HG02642 (cell line): ENCODE results near the gene KDM4B.
"Not testable (repeated sequence)": the region's sequence is repeated elsewhere in the genome, so short reads cannot be mapped to it uniquely, and the experiment has no call there.

ENCODE experiments used
- ATAC-seq: cut with Tn5 transposase; IDR thresholded peaks from one replicate; pipeline ENCODE4 v1.9.1; 2021; ENCODE audit warnings: mild to moderate bottlenecking; ENCODE audit not compliant: unreplicated experiment, poor library complexity

KDM4B gene

DNA sequence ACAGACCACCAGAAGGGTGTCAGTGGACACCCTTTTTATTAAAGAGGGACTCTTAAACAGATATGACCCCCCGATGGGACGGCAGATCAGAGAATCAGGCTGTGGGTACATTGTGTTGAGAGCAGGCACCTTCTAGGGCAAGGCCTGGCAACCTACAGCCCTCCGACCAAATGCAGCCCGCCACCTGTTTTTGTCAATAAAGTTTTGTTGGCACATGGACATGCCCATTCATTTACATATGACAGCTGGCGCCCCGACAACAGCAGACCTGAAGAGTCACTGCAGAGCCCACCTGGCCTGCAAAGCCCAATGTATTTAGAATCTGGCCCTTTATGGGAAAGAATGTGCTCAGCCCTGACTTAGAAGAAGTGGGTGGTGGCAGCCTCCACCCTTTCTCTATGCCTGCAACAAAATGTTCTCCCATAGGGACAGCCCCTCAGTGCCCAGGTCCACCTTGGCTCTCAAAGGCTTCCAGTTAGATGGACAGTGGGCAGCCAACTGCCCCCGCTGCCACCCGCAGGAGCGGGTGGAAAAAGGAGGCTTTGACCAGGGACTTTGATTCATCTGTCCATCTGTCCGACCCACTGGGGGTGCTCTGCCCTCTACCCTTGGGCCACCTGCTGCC, 186.8 kb downstream of the KDM4B start:
- ATAC-seq = no peak

DNA sequence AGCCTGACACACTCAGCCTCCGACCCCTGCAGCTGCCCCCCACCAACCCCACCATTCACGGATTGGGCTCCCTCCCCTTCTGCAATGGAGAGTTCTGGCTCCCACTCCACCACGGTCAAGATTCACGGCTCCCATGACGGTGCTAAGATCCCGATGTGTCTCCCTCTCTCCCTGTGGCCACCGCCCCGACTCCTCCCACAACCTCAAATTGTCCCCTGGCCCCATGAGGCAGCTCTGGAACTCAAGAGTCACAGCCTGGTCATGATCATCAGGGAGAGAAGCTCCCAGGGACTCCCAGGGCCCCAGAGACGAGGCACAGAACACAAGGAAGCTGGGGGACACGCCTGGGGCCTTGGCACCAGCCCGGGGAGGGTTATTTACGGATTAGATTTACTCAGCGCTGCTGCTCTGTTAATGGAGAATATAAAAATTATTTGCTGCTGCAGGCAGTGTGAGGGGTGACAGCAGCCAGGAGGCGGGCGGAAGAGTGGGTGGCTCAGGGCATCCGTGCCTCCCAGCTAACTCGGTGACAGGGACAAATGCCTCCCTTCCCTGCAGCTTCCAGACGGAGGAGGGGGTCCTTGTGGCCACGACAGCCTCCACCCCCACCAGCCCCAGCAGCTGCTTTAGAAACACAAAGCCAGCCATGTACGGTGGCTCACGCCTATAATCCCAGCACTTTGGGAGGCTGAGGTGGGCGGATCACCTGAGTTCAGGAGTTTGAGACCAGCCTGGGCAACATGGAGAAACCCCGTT, 187.5 kb downstream of the KDM4B start:
- no peak for ATAC-seq

DNA sequence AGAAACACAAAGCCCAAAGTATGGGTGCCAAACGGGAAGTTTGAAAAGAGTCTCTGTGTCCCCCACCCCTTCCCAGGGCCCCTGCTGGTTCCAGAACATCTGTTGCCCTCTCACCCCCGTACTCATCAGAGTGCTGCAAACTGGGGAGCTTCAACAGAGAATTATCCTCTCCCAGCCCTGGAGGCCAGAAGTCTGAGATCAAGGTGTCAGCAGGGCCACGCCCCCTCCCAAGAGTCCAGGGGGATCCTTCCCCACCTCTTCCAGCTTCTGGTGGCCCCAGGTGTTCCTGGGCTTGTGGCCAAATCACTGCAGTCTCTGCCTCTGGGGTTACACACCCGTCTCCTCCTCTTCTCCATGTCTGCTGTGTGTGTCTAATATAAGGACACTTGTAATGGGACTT, 188.3 kb downstream of the KDM4B start:
- no peak for ATAC-seq

DNA sequence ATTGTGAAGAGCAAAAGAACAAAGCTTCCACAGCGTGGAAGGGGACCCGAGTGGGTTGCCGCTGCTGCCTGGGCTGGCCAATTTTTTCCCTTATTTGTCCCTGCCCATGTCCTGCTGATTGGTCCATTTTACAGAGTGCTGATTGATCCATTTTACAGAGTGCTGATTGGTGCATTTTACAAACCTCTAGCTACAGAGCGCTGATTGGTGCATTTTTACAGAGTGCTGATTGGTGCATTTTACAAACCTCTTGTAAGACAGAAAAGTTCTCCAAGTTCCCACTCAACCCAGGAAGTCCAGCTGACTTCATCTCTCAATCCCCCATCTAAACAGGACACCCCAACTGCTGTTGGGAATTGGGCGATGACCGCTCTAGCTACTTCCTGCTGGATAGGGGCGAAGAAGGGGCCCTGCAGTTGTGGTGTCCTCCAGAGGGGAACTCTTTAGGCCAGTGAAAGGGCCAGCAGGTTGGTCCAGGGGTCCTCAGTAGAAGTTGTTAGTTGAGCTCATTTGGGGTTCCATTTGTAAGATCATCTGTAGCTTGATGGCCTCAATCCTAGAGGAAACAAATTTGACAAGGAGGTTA, 189.7 kb downstream of the KDM4B start:
- ATAC-seq = not testable (repeated sequence)

DNA sequence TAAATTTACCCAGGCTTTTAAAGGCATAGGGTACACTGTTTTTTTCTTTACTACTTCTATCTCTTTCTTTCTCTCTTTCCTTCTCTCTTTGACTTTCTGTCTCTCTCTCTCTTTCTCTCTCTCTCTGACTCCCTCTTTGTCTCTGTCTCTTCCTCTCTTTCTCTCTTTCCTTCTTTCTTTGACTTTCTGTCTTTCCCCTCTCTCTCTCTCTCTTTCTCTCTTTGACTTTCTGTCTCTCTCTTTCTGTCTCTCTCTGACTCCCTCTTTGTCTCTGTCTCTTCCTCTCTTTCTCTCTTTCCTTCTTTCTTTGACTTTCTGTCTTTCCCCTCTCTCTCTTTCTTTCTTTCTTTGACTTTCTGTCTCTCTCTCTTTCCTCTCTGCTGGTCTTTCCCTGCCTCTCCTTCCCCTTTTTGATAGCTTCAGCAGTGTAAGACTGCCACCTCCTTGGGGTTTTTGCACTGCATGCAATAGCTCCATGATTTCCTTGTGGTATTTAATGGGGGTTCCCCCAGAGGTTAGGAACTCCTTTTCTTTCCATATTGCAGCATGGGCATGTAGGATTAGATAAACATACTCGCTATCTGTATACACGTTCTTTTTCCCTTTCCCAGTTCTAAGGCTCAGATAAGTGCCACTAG, 191.4 kb downstream of the KDM4B start:
- not testable (repeated sequence) for ATAC-seq

DNA sequence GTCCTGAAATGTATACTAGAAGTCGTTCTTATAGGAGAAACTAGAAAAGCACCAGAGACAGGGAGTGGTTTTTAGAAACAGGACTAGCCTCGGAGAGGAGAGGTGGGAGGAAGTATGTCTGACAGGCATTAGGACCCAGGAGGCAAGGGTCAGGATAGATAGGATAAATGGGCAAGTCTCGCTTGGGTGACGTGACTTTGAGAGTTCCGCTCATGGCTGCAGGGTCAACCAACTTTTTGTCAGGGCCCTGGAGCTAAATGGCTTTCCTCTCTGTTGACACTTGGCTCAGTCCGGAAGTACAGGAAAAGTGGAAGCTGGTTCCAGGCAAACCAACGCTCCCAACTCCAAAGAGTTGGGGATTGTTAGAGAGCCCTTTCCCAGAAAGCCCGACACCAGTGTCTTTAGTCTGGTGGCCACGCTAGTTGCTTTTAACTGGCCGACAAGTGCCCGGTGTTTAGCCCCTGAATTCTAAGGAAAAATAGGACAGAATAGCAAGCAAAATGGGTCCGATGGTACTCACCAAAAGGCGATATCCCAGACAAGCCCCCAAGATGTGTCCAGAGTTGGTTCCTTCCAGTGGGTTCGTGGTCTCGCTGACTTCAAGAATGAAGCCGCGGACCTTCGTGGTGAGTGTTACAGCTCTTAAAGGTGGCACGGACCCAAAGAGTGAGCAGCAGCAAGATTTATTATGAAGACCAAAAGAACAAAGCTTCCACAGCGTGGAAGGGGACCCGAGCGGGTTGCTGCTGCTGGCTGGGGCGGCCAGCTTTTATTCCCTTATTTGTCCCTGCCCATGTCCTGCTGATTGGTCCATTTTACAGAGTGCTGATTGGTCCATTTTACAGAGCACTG, 196.2 kb downstream of the KDM4B start:
- ATAC-seq = not testable (repeated sequence)

DNA sequence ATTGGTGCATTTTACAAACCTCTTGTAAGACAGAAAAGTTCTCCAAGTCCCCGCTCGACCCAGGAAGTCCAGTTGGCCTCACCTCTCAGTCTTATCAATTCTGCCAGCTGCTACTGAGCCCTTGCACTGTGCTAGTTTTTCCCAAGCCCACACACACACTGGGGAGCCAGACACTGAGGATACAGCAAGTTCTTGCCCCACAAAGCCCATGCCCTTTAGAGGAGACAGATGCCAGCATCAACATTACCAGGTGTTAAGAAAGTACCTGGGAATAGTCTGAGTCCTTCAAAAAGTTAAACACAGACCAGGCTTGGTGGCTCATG, 196.7 kb downstream of the KDM4B start:
- no peak for ATAC-seq

DNA sequence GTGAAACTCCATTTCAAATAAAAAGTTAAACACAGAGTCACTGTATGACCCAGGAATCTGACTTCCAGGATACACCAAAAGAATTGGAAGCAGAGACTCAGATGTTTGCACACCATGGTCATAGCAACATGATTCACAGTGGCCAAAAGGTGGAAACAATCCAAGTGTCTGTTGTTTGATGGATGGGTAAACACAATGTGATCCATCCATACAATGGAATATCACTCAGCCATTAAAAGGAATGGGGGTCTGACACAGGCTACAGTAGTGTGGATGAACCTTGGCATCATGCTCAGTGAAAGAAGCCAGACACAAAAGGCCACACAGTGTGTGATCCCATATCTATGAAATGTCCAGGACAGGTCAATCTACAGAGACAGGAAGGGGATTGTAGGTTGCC, 197.3 kb downstream of the KDM4B start:
- ATAC-seq = no peak

DNA sequence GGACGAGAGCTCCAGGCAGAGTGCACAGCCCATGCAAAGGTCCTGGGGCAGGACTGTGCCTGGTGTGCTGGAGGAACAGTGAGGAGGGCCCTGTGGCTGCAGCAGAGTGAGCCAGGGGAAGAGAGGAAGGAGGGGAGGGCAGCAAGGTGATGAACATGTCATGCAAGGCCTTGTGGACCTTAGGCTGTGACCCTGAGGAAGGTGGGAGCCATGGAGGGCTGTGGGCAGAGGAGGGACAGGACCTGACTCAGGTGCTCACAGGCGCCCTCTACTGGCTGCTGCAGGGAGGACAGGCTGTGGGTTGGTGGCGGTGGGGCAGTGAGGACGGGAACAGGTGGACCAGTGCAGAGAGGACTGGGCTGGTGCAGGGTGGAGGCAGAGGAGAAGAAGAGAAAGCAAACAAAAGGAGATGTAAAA, 201.4 kb downstream of the KDM4B start:
- no peak for ATAC-seq

DNA sequence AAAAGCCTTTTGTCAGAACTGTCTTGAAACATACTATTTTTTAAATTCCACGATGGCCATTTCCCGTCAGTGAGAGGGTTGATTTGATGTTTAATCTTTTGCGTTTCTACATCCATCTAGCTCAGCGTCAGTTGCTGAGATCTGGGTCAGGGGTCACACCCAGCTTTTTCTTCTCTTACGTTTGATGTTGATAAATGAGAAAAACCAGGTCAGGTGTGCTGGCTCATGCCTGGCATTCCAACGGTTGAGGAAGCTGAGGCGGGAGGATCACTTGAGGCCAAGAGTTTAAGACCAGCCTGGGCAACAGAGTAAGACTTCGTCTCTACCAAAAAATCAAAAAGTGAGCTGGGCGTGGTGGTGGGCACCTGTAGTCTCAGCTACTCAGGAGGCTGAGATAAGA, 202.8 kb downstream of the KDM4B start:
- ATAC-seq = no peak

DNA sequence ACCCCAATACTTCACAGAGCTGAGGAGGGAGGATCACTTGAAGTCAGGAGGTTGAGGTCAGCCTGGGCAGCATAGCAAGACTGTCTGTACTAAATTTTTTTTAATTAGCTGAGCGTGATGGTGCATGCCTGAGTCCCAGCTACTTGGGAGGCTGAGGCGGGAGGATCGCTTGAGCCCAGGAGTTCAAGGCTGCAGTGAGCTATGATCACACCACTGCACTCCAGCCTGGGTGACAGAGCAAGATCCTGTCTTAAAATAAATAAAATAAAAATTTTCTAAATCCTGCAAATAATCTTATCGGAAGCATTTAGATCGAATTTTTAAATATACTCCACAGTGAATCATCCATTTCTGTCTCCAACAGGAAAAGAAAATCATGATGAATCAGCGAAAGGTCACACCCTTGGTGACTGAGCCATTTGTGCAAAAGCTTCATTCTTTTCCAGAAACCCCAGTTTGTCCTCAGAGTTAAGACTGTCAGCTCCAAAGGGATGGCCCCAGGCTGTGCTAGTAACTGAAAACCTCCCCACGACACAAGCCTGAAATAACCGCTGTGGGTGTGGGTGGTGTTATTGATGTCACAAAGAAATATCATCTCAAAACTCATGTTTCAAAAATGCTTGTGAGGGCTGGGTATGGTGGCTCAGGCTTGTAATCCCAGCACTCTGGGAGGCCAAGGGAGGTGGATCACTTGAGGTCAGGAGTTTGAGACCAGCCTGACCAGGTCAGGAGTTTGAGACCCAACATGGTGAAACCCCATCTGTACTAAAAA, 204.1 kb downstream of the KDM4B start:
- ATAC-seq = no peak

DNA sequence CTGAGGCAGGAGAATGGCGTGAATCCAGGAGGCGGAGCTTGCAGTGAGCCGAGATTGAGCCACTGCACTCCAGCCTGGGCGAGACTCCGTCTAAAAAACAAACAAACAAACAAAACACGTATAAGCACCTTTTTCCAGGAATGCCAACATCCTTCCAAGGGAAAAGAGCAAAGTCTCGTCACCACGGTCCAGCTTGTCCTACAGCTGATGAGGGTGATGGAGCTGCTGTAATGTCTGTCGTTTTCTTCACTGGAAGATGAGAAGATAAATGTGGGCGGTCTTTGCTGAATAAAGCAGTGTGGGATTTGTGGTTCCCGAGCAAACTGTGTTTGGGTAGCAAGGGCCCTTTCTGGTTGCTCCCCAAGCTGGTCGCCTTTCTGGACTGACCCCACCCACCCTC, 205.1 kb downstream of the KDM4B start:
- ATAC-seq = no peak

DNA sequence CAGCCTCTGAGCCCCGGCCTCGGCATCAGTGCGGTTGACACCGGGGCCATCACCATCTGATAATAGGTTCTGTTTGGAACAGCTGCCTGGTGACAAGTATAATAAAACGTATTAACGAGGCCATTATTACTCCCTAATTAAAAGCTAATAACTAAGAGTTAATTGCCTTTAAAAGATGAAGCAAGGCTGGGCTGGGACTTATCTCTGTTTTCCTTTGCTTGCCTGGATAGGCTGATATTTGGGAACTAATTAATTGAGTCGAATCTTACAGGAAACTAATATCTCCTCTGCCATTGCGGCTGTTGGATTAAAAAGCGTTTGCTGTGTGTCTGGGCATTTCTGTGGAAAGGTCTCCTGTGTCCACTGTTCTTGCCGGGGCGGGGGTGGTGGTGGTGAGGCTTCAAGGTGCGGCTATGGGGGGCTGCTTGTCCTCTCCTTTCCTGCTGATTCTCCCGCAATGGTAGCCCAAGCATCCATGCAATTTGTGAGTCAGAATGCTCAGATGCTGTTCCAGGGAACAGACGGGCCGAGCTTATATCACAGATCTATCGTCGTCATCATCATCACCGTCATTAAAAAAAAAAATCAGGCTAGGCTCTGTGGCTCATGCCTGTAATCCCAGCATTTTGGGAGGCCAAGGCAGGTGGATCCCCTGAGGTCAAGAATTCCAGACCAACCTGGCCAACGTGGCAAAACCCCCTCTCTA, 209.0 kb downstream of the KDM4B start:
- ATAC-seq = no peak

DNA sequence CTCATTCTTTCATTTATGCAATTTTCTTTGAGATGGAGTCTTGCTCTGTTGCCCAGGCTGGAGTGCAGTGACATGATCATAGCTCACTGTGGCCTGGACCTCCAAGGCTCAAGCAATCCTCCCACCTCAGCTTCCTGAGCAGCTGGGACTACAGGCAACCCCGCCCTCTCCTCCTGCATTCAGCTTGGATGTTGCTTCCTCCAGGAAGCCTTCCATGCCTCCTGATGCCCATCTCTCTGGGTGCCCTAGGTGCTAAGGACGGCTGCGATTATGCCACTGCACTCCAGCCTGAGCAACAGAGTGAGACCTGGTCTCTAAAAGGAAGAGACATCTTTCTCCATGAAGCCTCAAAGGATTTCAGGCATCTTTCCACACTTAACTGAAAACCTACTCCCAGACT, 209.9 kb downstream of the KDM4B start:
- no peak for ATAC-seq

DNA sequence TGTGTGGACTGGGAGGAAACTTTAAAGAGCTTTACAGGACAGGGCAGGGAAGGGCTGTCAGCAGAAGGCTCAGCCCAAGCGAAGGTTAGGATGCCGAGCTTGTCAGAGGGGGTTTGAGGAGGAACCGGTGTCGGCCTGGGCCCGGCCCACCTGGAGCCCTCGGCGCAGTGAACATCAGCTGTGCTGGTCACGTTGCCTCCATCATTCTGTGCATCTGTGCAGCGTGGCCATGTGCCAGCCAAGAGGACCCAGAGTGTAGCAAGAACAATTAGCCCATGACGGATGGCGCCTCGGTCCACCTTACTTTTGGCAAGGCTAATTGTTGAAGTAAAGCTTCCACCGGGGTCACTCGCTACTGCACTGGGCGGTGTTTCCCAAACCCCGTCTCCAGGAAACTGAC, 210.3 kb downstream of the KDM4B start:
- no peak for ATAC-seq

DNA sequence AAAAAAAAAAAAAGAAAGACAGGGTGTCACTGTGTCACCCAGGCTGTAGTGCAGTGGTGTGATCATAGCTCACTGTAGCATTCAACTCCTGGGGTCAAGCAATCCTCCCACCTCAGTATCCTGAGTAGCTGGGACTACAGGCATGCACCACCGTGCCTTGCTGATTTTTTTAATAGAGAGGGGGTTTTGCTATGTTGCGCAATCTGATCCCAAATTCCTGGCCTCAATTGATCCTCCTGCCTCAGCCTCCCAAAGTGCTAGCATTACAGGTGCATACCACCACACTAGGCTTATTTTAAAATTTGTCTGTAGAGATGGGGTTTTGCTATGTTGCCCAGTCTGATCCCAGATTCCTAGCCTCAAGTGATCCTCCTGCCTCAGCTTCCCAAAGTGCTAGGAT, 212.4 kb downstream of the KDM4B start:
- ATAC-seq = no peak

DNA sequence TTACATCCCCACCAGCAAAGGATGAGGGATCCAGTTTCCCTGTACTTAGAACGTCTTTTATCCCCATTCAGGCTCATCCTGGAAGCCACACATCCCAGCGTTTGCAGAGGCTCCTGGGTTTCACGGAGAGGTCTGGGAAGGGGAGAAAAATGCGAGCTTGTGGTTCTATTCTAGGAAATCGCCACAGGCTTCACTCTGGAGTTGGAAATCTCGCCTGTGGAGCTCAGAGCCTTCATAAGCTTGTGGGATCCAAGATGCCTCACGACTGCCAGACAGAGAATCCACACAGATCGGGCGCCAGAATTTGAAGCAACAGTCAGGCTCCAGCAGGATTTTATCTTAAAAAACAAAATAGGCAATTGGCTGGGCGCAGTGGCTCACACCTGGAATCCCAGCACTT, 213.8 kb downstream of the KDM4B start:
- ATAC-seq = no peak

DNA sequence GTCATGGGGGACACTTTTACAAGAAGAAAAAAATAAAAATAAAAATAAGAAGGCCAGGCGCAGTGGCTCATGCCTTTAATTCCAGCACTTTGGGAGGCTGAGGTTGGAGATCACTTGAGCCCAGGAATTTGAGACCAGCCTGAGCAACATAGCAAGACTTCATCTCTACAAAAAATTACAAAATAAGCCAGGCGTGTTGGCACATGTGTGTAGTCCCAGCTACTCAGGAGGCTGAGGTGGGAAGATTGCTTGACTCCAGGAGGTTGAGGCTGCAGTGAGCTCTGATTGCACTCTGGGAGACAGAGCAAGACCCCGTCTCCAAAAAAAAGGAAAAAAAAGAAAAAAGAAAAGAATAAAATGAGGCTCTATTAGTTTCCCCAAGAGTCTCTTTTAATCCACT, 214.7 kb downstream of the KDM4B start:
- ATAC-seq = no peak

DNA sequence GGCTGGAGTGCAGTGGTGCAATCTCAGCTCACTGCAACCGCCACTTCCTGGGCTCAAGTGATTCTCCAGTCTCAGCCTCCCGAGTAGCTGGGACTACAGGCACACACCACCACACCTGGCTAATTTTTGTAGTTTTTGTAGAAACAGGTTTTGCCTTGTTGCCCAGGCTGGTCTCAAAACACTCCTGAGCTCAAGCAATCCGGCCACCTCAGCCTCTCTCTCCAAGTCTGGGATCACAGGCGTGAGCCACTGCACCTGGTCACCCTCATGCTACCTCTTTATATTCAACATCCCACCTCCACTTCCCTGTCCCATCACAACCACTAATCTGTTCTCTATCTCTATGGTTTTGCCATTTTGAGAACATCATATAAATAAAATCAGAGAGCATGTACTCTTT, 216.0 kb downstream of the KDM4B start:
- ATAC-seq = no peak
